Activated T-cell treated with anti-CD3 and anti-CD28 coated beads for 24 hours (primary cell): ENCODE results near the gene ZBTB24.

ENCODE experiments used
- DNase-seq: peaks from one replicate; pipeline ENCODE4 v3.0.0-alpha.2; 2020; ENCODE audit warnings: low read depth

Gene ZBTB24

DNA sequence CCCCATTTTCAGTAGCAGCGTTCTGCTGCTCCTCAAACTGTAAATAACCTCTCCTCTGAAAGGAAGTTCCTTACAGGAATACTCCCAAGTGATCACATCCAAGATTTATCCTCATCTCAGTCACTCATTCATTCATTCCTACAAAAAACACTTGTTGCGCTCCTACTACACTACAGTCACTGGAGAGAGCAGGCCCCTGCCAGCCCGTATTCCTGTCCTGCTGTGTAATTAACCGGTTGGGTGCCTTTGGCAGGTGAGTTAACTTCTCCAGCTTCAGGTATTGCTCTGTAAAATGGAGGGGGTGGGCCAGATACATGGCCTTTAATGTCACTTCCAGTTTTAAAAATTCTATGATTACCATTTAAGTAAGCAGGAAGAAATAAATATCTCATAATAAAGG, 15.0 kb upstream of the ZBTB24 start:
- DNase-seq: no peak

GRCh38 chr6:109496036-109496772, 13.2 kb upstream of the ZBTB24 start:
- DNase-seq: no peak

- no peak for DNase-seq
These were observed 10.8 kb upstream of the ZBTB24 start for GRCh38 chr6:109493865-109494264.

DNA sequence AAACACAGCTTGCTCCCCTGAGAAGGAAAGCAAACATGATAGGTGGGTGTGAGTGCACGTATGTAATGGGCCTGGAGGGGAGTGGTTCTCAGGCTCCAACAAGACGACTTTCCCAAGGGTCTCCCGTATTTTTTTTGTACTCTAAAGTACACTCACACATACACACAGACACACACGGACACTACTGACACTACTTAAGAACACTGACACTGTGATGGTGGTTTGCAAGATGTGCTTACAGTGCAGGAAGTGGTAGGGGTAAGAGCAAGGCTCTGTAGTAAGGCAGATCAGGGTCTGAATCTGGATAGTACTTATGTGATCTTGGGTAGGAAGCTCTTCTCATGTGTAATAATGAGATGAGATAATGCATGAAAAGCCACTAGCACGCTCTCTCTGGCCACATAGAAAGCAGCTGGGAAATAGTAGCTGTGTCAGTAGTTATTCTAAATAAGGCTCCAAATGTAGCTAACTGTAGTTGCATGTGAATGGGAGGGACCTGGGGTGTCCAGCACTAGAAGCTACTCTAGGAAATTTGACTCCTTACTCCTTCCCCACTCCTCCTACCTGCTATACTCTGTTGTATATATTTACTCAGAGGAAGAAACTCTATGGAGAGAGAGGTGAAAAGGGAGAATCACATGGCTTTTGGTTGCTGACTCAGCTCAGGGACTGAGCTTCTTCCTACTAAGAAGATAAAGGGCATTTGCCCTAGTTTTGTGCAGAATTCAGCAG, 8.4 kb upstream of the ZBTB24 start:
- DNase-seq: no peak

DNA sequence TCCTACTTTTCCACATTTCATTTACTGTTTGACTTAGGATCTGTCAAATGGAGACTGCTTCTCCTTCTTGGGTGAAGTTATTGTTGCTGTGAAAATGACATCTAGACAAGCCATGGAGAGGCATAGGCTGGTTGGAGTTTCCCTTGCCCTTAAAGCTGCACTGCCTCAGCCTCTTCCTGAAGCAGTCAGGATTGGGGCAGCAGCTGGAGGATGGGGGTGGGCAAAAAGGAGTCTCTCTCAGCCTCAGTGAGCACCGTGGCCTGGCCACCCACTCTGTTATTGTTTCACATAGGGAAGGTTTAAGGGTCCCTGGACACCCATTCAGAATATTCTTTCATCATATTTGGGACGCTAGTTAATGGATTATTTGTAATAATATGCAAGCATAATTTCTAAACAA, 7.7 kb upstream of the ZBTB24 start:
- no peak for DNase-seq

- DNase-seq: no peak
These were observed 5.0 kb upstream of the ZBTB24 start for GRCh38 chr6:109488001-109488400.

GRCh38 chr6:109486068-109486467, 3.0 kb upstream of the ZBTB24 start:
- DNase-seq: no peak

- no peak for DNase-seq
These were observed 2.4 kb upstream of the ZBTB24 start for GRCh38 chr6:109485266-109485935.

- DNase-seq: no peak
These were observed 1.1 kb upstream of the ZBTB24 start for GRCh38 chr6:109484122-109484521.

GRCh38 chr6:109483735-109484057, 677 bp upstream of the ZBTB24 start:
- no peak for DNase-seq

- no peak for DNase-seq
These were observed 2.0 kb downstream of the ZBTB24 start for GRCh38 chr6:109480993-109481480.

DNA sequence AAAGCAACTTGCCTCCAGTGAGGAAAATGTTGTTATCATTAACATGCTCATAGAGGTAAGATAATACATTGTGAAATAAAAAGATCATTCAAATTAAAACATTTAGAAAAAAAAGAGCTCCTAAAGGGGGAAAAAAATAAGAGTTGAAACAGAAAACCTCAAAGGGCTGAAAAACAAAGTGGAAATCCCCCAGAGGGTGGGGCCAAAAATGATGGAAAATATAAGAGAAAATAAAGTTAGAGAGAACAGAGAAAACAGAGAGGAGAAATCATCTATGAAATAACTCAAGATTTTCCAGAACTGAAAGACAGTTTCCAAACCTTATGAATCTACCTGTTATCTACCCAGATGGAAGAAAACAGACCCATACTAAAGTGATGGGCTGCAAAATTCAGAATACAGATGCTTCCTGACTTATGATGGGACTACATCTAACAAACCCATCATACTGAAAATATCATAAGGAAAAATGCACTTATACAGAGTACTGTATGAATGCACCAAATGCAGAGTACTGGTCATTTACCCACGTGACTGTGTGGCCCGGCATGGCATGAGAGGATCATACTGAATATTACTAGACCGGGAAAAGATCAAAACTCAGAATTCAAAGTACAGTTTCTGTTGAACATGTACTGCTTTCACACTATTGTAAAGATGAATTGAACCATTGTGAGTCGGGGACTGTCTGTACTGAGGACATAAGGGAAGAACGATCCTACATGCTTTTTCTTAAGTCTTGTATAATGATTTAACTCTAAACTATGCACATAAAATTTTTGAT, 4.0 kb downstream of the ZBTB24 start:
- no peak for DNase-seq

GRCh38 chr6:109478222-109478805, 4.7 kb downstream of the ZBTB24 start:
- no peak for DNase-seq

DNA sequence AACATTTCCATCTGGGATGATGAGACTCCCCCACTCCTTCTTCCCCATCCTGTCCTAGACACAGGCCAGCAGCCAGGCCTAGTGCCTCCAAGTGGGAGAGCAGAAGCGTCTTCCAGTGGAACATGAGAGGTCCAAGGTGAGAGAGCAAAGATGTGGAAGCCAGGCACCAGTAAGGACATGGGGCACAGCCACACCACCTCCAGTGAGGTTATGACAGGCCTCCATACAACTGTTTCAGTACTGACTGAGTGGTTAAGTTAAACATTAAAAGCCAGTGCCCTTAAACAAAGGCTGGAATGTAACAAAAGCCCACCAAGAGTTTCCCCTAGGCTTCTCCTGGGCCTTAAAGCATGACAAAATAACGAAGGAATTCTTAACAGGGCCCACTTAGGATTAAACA, 5.3 kb downstream of the ZBTB24 start:
- no peak for DNase-seq

DNA sequence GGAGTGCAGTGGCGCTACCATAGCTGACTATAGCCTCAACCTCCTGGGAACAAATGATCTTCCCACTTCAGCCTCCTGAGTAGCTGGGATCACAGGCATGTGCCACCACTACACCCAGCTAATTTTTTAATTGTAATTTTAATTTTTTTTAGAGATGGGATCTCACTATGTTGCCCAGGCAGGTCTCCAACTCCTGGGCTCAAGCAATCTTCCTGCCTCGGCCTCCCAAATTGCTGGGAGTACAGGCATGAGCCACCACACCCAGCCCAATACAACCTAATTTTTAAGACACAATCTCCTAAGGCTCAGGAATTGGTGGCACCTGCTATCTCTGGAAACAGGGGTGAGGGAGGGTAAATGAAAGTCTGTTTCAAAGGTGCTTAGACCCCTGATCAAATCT, 5.8 kb downstream of the ZBTB24 start:
- no peak for DNase-seq

GRCh38 chr6:109475625-109476024, 7.4 kb downstream of the ZBTB24 start:
- no peak for DNase-seq

GRCh38 chr6:109474995-109475394, 8.0 kb downstream of the ZBTB24 start:
- no peak for DNase-seq

DNA sequence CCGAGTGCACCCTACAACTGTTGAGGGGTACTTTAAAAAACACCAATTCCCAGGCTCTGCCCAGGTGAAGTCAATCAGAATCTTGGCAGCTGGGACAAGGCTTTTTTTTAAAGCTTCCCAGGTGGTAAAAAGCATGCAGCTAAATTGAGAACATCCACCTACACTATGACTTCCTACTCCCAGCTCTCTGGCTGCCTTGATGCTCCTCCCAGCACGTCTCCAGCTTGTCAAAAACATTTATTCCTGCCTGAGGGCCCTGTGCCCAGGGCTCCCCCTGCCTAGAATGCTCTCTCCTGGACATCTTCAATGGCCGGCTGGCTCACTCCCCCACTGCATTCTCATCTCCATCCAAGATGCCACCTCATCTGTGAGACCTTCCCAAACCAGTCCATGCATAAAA, 9.9 kb downstream of the ZBTB24 start:
- no peak for DNase-seq

GRCh38 chr6:109472132-109472995, 10.7 kb downstream of the ZBTB24 start:
- DNase-seq: no peak

GRCh38 chr6:109471105-109471810, 11.8 kb downstream of the ZBTB24 start:
- DNase-seq: no peak
